ENCODE data around the gene CEND1. TPM values are rescaled to one million over a fixed set of nuclear protein-coding genes. Genes with fewer than 3 reads are reported as not detected.

Gene CEND1
- polyA plus RNA-seq, 1 of the 3 experiments (the other 2 are of a cell fraction): 3.6 TPM

DNA sequence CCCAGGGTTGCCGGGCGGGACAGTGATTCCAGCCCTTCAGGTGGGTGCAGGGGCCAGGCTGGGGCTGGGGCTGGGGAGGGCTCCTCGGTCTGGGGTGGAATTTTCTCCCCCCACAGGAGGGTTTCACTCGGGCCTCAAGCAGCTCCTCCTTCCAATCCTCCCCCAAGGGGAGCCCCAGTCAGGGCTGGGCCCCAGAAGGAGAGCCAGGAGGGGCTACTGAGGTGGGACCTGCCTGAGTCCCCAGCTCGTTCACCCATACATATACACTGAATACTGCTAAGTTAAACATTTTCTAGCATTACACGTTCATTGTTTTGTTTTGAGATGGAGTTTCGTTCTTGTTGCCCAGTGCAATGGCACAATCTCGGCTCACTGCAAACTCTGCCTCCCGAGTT lies 36.3 kb upstream of the CEND1 start:
- Histone ChIP-seq H3K36me3 (replicated peaks in 1 of 2; ENCODE audit: control insufficient read depth in 1 of 2, insufficient read depth in 2 of 2, low read length in 1 of 2) (peaks cover 0 to 21% of the 10 kb centered on the region in 2 experiments), H3K9me3 (no peaks in the 10 kb centered on the region), H3K4me2 (no peak overlapping the region), H3K79me2 (ENCODE audit: insufficient read depth) (peaks cover 18% of the 10 kb centered on the region), H3K27ac (ENCODE audit: low read depth in 2 of 2, low read length in 1 of 2) (no peak overlapping the region), H3K9ac (no peak overlapping the region), H4K20me1 (ENCODE audit: insufficient read depth) (peaks cover 22% of the 10 kb centered on the region), H3K4me3 (ENCODE audit: low read depth in 2 of 2, low read length in 1 of 2) (no peak overlapping the region), H2AFZ (ENCODE audit: low read depth) (no peak overlapping the region), H3K4me1 (ENCODE audit: control insufficient read depth in 1 of 2, insufficient read depth in 2 of 2, low read depth in 1 of 2, low read length in 1 of 2) (peaks cover 12 to 19% of the 10 kb centered on the region in 2 experiments; a peak in 3 of 4 replicates), H3F3A (replicated peaks; ENCODE audit: insufficient read depth) (peaks cover 4% of the 10 kb centered on the region), H3K9me2 (no peaks in the 10 kb centered on the region), H3K27me3 (ENCODE audit: insufficient read depth) (no peaks in the 10 kb centered on the region)
- POLR2A ChIA-PET: no interaction called here
- no peak for DNase-seq
- TF ChIP-seq TCF12 (IDR thresholded peaks at IDR 0.05) (no peak), CHD2 (IDR thresholded peaks at IDR 0.05; ENCODE audit: low read length, partially characterized antibody) (no peak), SMC3 (IDR thresholded peaks at IDR 0.05; ENCODE audit: low read depth, low read length) (no peak), TEAD4 (IDR thresholded peaks at IDR 0.05; ENCODE audit: borderline replicate concordance, insufficient read depth) (no peak), GABPA (IDR thresholded peaks at IDR 0.05; ENCODE audit: low read depth) (no peak), FOXJ3 (CRISPR knock-in tag; IDR thresholded peaks at IDR 0.05) (no peak)
- TF ChIP-seq, protein P1, sequence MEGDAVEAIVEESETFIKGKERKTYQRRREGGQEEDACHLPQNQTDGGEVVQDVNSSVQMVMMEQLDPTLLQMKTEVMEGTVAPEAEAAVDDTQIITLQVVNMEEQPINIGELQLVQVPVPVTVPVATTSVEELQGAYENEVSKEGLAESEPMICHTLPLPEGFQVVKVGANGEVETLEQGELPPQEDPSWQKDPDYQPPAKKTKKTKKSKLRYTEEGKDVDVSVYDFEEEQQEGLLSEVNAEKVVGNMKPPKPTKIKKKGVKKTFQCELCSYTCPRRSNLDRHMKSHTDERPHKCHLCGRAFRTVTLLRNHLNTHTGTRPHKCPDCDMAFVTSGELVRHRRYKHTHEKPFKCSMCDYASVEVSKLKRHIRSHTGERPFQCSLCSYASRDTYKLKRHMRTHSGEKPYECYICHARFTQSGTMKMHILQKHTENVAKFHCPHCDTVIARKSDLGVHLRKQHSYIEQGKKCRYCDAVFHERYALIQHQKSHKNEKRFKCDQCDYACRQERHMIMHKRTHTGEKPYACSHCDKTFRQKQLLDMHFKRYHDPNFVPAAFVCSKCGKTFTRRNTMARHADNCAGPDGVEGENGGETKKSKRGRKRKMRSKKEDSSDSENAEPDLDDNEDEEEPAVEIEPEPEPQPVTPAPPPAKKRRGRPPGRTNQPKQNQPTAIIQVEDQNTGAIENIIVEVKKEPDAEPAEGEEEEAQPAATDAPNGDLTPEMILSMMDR (IDR thresholded peaks at IDR 0.05): no peak
- CTCF ChIA-PET: interaction anchor here (1.0 kb wide), 1 partner anchor 13 kb away, joined by 3 read pairs; no protein-coding TSS in a partner anchor
- WGBS (ENCODE audit: low lambda C conversion rate): 92% methylated on average over 6 of the region's 9 CpGs

DNA sequence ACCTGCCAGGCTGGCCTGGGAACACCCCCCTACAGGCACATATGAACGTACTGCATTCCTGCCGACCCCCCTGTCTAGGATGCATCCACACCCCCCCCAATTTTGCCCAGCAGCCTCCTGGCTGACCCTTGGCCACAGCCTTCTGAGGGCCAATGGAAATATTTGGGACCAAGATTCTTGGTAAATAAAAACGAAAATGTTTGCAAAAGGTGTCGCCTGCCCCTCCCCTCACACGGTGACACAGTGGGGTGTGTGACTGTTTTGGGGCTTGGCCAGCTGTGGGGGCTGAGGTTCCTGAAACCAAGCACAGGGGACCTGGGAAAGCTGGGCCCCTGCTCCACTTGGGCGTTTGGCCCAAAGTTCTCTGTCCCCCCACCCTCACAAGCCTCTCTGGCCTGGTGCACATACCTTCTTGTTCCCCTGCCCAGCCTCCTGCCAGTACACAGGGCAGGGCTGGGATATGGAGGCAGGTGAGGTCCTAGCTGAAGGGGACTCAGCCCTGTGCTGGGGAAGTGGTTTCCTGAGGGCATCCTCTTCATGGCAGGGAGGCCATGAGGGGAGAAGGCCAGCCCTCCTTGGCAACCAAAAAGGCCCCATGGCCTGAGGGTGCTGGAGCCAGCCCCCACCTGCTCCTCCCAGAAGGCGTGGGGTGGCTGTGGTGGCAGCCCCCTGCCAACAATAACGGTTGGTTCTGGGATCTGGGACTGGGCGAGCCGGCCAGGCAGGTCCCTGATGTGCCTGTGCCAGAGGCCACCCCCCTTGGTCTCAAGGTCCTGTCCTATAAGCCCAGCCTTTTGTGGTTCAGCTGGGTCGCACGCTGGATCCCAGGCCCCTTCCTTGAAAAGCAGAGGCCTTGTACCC lies 35.7 kb upstream of the CEND1 start:
- peaks cover 29% of the 10 kb centered on the region for H4K20me1 ChIP-seq (ENCODE audit: insufficient read depth)
- DNase-seq: no peak

DNA sequence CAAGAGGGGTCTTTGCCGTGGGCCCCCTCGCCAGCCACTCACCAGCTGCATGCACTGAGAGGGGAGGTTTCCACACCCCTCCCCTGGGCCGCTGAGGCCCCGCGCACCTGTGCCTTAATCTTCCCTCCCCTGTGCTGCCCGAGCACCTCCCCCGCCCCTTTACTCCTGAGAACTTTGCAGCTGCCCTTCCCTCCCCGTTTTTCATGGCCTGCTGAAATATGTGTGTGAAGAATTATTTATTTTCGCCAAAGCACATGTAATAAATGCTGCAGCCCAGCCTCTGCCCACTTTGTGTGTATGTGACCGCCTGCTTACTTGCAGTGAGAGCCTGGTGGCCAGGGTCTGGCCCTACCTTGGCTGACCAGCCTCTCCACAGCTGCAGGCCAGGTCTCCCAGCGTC lies 35.1 kb upstream of the CEND1 start:
- WGBS (ENCODE audit: low lambda C conversion rate): 89% methylated on average over 8 of the region's 11 CpGs
- H3K4me3 ChIP-seq (ENCODE audit: low read depth in 2 of 2, low read length in 1 of 2): no peak overlapping the region
- H4K20me1 ChIP-seq (ENCODE audit: insufficient read depth): peaks cover 35% of the 10 kb centered on the region
- H3K9me2 ChIP-seq: no peaks in the 10 kb centered on the region
- DNase-seq: no peak
- H2AFZ ChIP-seq (ENCODE audit: low read depth): no peak overlapping the region
- peaks cover 14 to 26% of the 10 kb centered on the region in 2 experiments; a peak in 3 of 4 replicates for H3K4me1 ChIP-seq (ENCODE audit: control insufficient read depth in 1 of 2, insufficient read depth in 2 of 2, low read depth in 1 of 2, low read length in 1 of 2)
- peaks cover 0 to 21% of the 10 kb centered on the region in 2 experiments for H3K36me3 ChIP-seq (replicated peaks in 1 of 2; ENCODE audit: control insufficient read depth in 1 of 2, insufficient read depth in 2 of 2, low read length in 1 of 2)
- no peak overlapping the region for H3K27ac ChIP-seq (ENCODE audit: low read depth in 2 of 2, low read length in 1 of 2)
- H3K27me3 ChIP-seq (ENCODE audit: insufficient read depth): no peaks in the 10 kb centered on the region
- peaks cover 7% of the 10 kb centered on the region for H3F3A ChIP-seq (replicated peaks; ENCODE audit: insufficient read depth)
- H3K79me2 ChIP-seq (ENCODE audit: insufficient read depth): peaks cover 22% of the 10 kb centered on the region
- ChIA-PET POLR2A (no interaction called here), CTCF (no interaction called here)
- no peaks in the 10 kb centered on the region for H3K9me3 ChIP-seq
- peak; percentile 17; the same call in 1 of the 2 replicates for TF ChIP-seq ELF1 (IDR thresholded peaks at IDR 0.05)
- TF ChIP-seq, protein P2, sequence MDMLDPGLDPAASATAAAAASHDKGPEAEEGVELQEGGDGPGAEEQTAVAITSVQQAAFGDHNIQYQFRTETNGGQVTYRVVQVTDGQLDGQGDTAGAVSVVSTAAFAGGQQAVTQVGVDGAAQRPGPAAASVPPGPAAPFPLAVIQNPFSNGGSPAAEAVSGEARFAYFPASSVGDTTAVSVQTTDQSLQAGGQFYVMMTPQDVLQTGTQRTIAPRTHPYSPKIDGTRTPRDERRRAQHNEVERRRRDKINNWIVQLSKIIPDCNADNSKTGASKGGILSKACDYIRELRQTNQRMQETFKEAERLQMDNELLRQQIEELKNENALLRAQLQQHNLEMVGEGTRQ (IDR thresholded peaks at IDR 0.05; ENCODE audit: borderline replicate concordance, low read depth, low read length): no peak
- no peak overlapping the region for H3K9ac ChIP-seq
- no peak overlapping the region for H3K4me2 ChIP-seq

More for the DNA sequence above, 35.7 kb upstream of the CEND1 start:
- H3K79me2 ChIP-seq (ENCODE audit: insufficient read depth): peaks cover 21% of the 10 kb centered on the region
- no peaks in the 10 kb centered on the region for H3K9me3 ChIP-seq
- no peak overlapping the region for H3K27ac ChIP-seq (ENCODE audit: low read depth in 2 of 2, low read length in 1 of 2)
- no peak overlapping the region for H3K9ac ChIP-seq
- peaks cover 0 to 21% of the 10 kb centered on the region in 2 experiments for H3K36me3 ChIP-seq (replicated peaks in 1 of 2; ENCODE audit: control insufficient read depth in 1 of 2, insufficient read depth in 2 of 2, low read length in 1 of 2)
- no peaks in the 10 kb centered on the region for H3K9me2 ChIP-seq
- TF ChIP-seq ELF1 (IDR thresholded peaks at IDR 0.05) (no peak), POLR2AphosphoS5 (IDR thresholded peaks at IDR 0.05; ENCODE audit: low read depth, low read length) (0 out of 2 replicates have a peak, but pooled peaks have one; percentile 5)
- CTCF ChIA-PET: no interaction called here
- POLR2A ChIA-PET: no interaction called here
- H3F3A ChIP-seq (replicated peaks; ENCODE audit: insufficient read depth): peaks cover 7% of the 10 kb centered on the region
- no peak overlapping the region for H2AFZ ChIP-seq (ENCODE audit: low read depth)
- H3K4me3 ChIP-seq (ENCODE audit: low read depth in 2 of 2, low read length in 1 of 2): no peak overlapping the region
- no peaks in the 10 kb centered on the region for H3K27me3 ChIP-seq (ENCODE audit: insufficient read depth)
- WGBS (ENCODE audit: low lambda C conversion rate): 74% methylated on average over 9 of the region's 12 CpGs
- H3K4me1 ChIP-seq (ENCODE audit: control insufficient read depth in 1 of 2, insufficient read depth in 2 of 2, low read depth in 1 of 2, low read length in 1 of 2): peaks cover 14 to 23% of the 10 kb centered on the region in 2 experiments; a peak in 3 of 4 replicates
- H3K4me2 ChIP-seq: no peak overlapping the region
